Mucosa of rectum (tissue), 2 donors: ENCODE results near the gene HAPLN2.
A peak's percentile ranks its signal among the peaks of the same experiment; 100 is the strongest.
"Not testable (repeated sequence)": the region's sequence is repeated elsewhere in the genome, so short reads cannot be mapped to it uniquely, and the experiment has no call there.

Experiments used
- H3K27ac ChIP-seq, 2 donors: one replicate each; pipeline ENCODE4 v1.7.0; 2013; ENCODE audit warnings: inconsistent platforms in 2 of 2, low read depth in 2 of 2, low read length in 2 of 2
- H3K27me3 ChIP-seq, 2 donors: one replicate each; pipeline ENCODE4 v1.7.0; 2013; ENCODE audit warnings: low read length in 2 of 2; ENCODE audit not compliant: control insufficient read depth in 2 of 2, insufficient read depth in 2 of 2
- H3K36me3 ChIP-seq, 2 donors: one replicate each; pipeline ENCODE4 v1.7.0; 2013; ENCODE audit warnings: low read length in 2 of 2; ENCODE audit not compliant: control insufficient read depth in 2 of 2, insufficient read depth in 2 of 2
- H3K4me1 ChIP-seq, 2 donors: one replicate each; pipeline ENCODE4 v1.7.0; 2013; ENCODE audit warnings: low read length in 2 of 2, mild to moderate bottlenecking in 1 of 2; ENCODE audit not compliant: control insufficient read depth in 2 of 2, insufficient read depth in 2 of 2
- H3K4me3 ChIP-seq, 2 donors: one replicate each; pipeline ENCODE4 v1.7.0; 2013; ENCODE audit warnings: low read length in 2 of 2
- H3K9ac ChIP-seq, 2 donors: one replicate each; pipeline ENCODE4 v1.7.0; 2013; ENCODE audit warnings: low read length in 2 of 2, low read depth in 1 of 2, mild to moderate bottlenecking in 1 of 2
- H3K9me3 ChIP-seq, 2 donors: one replicate each; pipeline ENCODE4 v1.7.0; 2013; ENCODE audit warnings: low read length in 2 of 2; ENCODE audit not compliant: control insufficient read depth in 2 of 2
- donor health status: healthy.
- donor health status: Normal muscosa, but diverticular disease.

Gene HAPLN2

GRCh38 chr1:156582388-156583017 is 36.7 kb upstream of the HAPLN2 start:
- H3K27me3 ChIP-seq = no peaks in the 10 kb centered on the region
- H3K9me3 ChIP-seq = no peaks in the 10 kb centered on the region
- H3K4me3 ChIP-seq = peak overlapping the region in 1 of 2 donors; percentile 26
- peaks cover 0 to 6% of the 10 kb centered on the region in 2 donors for H3K4me1 ChIP-seq
- H3K9ac ChIP-seq = no peak overlapping the region
- H3K27ac ChIP-seq = no peak overlapping the region
- H3K36me3 ChIP-seq = no peaks in the 10 kb centered on the region

DNA sequence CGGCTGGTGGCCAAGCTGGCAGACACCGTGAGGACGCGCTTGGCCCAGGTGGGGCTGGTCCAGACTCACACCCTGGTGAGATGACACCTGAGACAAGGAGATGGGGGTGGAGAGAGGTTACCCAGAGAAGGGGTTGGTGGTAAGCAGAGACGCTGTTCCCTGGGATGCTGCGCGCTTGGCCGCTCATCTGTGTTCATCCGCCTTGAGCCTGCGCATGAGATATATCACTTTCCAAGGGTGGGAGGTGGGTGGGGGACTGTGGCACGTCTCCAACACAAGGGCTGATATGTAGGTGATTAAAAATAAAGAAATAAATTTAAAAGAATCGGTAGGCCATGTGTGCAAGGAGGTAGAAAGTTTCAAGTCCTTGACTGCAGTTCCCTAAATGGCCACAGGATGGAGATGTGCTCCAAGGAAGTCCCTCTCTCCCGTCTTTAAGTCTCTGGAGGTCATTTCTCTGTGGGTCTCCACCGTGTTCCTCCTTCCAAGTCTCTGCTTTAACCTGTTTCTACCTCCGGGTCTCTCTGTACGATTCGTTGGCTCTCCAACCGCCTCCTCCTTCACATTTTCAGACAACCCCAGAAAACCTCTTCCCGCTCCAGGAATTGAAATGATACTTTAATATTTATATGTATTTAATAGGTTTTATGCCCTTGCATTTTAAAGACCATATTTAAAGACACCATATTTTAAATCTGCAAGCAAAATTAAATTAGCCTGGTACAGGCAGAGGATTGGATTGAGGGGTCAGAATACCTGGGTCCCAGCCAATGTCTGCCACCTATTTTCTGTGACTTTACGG is 35.2 kb upstream of the HAPLN2 start:
- Histone ChIP-seq H3K27ac (no peak overlapping the region), H3K27me3 (no peaks in the 10 kb centered on the region), H3K9me3 (no peaks in the 10 kb centered on the region), H3K36me3 (no peaks in the 10 kb centered on the region), H3K9ac (no peak overlapping the region), H3K4me3 (no peak overlapping the region), H3K4me1 (peaks cover 0 to 3% of the 10 kb centered on the region in 2 donors)

DNA sequence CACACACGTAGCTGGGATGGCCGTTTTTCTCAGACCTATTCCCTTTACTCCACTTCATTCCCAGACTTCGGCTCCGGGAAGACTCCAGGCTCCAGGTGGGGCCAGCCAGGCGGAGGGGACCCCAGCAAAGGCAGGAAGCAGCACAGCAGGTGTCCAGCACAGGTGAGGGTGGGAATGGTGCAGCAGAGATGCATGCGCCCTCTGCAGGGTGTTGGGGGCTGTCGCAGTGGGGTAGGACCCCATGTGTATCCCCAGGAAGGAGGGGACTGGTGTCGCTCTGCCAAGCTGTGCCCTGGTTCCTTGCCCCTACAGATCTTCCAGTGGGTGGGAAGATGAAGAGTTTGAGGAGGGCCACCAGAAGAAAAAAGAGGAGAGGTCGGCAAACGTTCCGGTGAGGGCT is 34.4 kb upstream of the HAPLN2 start:
- H3K4me1 ChIP-seq = peaks cover 0 to 3% of the 10 kb centered on the region in 2 donors
- no peaks in the 10 kb centered on the region for H3K27me3 ChIP-seq
- H3K9ac ChIP-seq = no peak overlapping the region
- no peaks in the 10 kb centered on the region for H3K9me3 ChIP-seq
- H3K27ac ChIP-seq = no peak overlapping the region
- H3K36me3 ChIP-seq = no peaks in the 10 kb centered on the region
- no peak overlapping the region for H3K4me3 ChIP-seq

- Histone ChIP-seq H3K27me3 (no peaks in the 10 kb centered on the region), H3K36me3 (no peaks in the 10 kb centered on the region), H3K9ac (no peak overlapping the region), H3K9me3 (no peaks in the 10 kb centered on the region), H3K4me1 (peaks cover 6 to 9% of the 10 kb centered on the region in 2 donors), H3K4me3 (no peak overlapping the region), H3K27ac (no peak overlapping the region)
Observed at GRCh38 chr1:156586323-156586722, 32.9 kb upstream of the HAPLN2 start.

DNA sequence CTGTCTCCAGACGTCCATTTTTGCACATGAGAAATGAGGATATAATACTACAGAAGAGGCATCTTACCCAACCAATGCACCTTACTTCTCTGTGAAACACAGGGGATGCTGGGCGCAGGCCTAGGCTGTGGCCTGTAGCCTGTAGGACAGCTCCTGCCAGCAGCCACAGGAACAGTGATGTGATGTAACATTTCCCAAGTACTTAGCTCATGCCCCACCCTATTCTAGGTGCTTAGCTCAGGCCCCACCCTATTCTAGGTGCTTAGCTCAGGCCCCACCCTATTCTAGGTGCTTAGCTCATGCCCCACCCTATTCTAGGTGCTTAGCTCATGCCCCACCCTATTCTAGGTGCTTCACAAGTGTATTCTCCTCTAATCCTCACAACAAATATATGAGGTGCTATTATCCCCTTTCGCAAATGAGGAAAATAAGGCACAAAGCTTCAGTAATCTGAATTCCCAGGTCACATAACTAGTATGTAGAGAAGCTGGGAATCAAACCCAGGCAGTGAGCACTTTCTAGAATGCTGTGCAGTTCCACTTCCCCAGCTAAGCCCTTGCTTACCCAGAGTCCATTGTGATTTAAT is 32.2 kb upstream of the HAPLN2 start:
- no peaks in the 10 kb centered on the region for H3K36me3 ChIP-seq
- no peaks in the 10 kb centered on the region for H3K9me3 ChIP-seq
- H3K27me3 ChIP-seq = no peaks in the 10 kb centered on the region
- H3K9ac ChIP-seq = no peak overlapping the region
- peak overlapping the region in 1 of 2 donors; percentile 20 for H3K27ac ChIP-seq
- H3K4me3 ChIP-seq = no peak overlapping the region
- H3K4me1 ChIP-seq = peaks cover 7 to 10% of the 10 kb centered on the region in 2 donors

DNA sequence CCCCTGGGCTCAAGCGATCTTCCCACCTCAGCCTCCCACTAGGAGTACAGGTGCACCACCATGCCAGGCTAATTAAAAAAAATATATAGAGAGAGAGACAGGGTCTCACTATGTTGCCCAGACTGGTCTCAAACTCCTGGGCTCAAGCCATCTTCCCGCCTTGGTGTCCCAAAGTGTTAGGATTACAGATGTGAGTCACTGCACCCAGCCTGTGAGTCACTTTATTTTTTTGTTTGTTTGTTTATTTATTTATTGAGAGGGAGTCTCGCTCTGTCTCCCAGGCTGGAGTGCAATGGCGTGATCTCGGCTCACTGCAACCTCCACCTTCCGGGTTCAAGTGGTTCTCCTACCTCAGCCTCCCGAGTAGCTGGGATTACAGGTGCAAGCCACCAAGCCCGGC is 31.3 kb upstream of the HAPLN2 start:
- not testable (repeated sequence) for H3K36me3 ChIP-seq, H3K9me3 ChIP-seq, H3K4me3 ChIP-seq, H3K27ac ChIP-seq, H3K27me3 ChIP-seq, H3K9ac ChIP-seq
- H3K4me1 ChIP-seq = peaks cover 12 to 14% of the 10 kb centered on the region in 2 donors

DNA sequence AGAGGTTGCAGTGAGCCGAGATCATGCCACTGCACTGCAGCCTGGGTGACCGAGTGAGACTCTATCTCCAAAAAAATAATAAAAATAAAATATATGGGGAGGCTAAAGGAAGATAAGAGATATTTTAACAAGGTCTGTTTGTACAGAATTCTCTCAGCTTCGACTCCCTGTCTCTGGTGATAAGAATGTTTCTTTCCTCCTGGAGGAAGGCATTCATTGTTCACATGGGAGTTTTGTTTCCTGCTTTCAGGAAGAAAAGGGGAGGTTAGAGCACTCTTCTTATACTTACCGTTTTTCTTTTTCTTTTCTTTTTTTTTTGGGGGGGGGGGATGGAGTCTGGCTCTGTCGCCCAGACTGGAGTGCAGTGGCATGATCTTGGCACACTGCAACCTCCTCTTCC is 29.7 kb upstream of the HAPLN2 start:
- no peaks in the 10 kb centered on the region for H3K9me3 ChIP-seq
- no peaks in the 10 kb centered on the region for H3K27me3 ChIP-seq
- H3K36me3 ChIP-seq = peaks cover 6 to 10% of the 10 kb centered on the region in 2 donors
- H3K4me3 ChIP-seq = no peak overlapping the region
- no peak overlapping the region for H3K9ac ChIP-seq
- H3K27ac ChIP-seq = no peak overlapping the region
- H3K4me1 ChIP-seq = peaks cover 11 to 12% of the 10 kb centered on the region in 2 donors

DNA sequence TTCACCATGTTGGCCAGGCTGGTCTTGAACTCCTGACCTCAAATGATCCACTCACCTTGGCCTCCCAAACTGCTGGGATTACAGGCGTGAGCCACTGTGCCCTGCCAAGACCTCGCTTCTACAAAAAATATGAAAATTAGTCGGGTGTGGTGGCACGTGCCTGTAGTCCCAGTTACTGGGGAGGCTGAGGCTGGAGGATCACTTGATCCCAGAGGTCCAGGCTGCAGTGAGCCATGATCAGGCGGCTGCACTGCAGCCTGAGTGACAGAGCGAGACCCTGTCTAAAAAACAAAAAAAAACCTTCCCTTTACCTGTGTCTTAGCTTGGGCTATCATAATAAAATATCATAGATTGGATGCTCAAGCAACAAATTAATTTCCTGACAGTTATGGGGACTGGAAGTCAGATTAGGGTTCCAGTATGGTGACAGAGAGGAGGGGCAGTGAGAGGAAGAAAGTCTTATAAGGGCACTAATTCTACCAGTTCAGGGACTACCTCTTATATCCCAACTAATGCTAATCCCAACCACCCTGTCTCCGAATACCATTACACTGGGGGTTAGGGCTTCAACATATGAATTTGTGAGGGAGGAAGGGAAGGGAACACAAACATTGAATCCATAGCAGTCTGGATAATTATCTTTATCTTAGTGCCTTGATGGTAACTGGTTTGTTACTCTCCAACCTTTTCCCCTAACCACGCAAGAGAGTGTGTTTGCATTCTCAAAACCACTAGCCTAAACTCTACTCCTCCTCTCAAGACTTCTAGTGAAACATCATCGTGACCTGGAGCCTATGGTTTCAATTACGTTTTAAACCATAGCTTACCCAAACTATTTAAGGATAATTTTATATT is 28.7 kb upstream of the HAPLN2 start:
- Histone ChIP-seq H3K27ac (peak overlapping the region; percentile 81 to 88), H3K9ac (peak overlapping the region; percentile 79 to 96), H3K9me3 (no peaks in the 10 kb centered on the region), H3K4me3 (peak overlapping the region; percentile 66 to 96), H3K27me3 (no peaks in the 10 kb centered on the region), H3K4me1 (peaks cover 11 to 12% of the 10 kb centered on the region in 2 donors), H3K36me3 (peaks cover 6 to 20% of the 10 kb centered on the region in 2 donors)

- Histone ChIP-seq H3K9ac (peak overlapping the region; percentile 79 to 96), H3K27me3 (no peaks in the 10 kb centered on the region), H3K4me1 (peaks cover 11 to 12% of the 10 kb centered on the region in 2 donors), H3K9me3 (no peaks in the 10 kb centered on the region), H3K27ac (peak overlapping the region; percentile 81 to 88), H3K4me3 (peak overlapping the region; percentile 66 to 96), H3K36me3 (peaks cover 10 to 25% of the 10 kb centered on the region in 2 donors)
Observed at GRCh38 chr1:156591181-156591431, 28.1 kb upstream of the HAPLN2 start.
